BJ (cell line): ENCODE data around the gene FGF1. TPM values are rescaled to one million over a fixed set of nuclear protein-coding genes. Genes with fewer than 3 reads are reported as not detected.

Experiments used
- CTCF ChIA-PET: fragments of 350-600 bp; formaldehyde crosslinking; extraction: SDS; loops from one replicate; lab custom pipeline; 2021; ENCODE audit warnings: antibody characterized with exemption, inconsistent platforms; lab: Yijun Ruan, JAX
- POLR2A ChIA-PET: fragments of 300-600 bp; sonication (Branson Sonifier 250); formaldehyde crosslinking; extraction: SDS; loops from one replicate; lab custom pipeline; 2021; ENCODE audit warnings: antibody characterized with exemption; lab: Charles Lee
- DNase-seq: peaks from one replicate; pipeline ENCODE4 v3.0.0-alpha.2; 2011; ENCODE audit warnings: low read depth
- H3K27me3 ChIP-seq: 2 replicates; pipeline ENCODE4 v1.6.0; 2011; ENCODE audit warnings: low read length; ENCODE audit not compliant: control insufficient read depth, insufficient read depth
- H3K36me3 ChIP-seq: 2 replicates; pipeline ENCODE4 v1.5.1; 2011; ENCODE audit warnings: low read length; ENCODE audit not compliant: control insufficient read depth, insufficient read depth
- H3K4me3 ChIP-seq: 2 replicates; pipeline ENCODE4 v1.5.1; 2011; ENCODE audit warnings: low read depth, mild to moderate bottlenecking, control low read depth, low read length
- polyA plus RNA-seq: library from polyadenylated mRNA; depleted of rRNA; stranded (reverse); fragments of >200 nt; gene quantifications from 2 replicates; pipeline ENCODE4 v1.2.3, GENCODE V29; 2011
- TF ChIP-seq, protein P1 (sequence below): IDR thresholded peaks from 2 replicates; pipeline ENCODE4 v1.5.1; 2011; ENCODE audit warnings: low read depth, mild to moderate bottlenecking, control low read depth, inconsistent platforms, low read length, moderate library complexity; ENCODE audit not compliant: insufficient read depth

The FGF1 gene
- polyA plus RNA-seq, 1 experiment: 14.8 TPM

DNA sequence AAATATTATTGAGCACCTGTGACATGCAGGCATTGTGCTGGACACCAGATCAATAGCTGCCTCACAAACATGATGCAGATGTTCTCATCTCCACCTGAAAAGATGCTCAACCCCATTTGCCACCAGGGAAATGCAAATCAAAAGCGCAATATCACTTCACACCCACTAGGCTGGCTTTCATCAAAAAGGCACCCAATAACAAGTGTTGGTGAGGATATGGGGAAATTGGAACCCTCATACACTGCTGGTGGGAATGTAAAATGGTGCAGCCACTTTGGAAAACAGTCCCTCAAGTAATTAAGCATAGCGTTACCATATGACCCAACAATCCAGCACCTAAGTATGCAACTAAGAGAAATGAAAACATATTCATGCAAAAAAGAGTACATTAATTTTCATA is 24.7 kb downstream of the FGF1 start:
- no peaks in the 10 kb centered on the region for H3K36me3 ChIP-seq
- H3K4me3 ChIP-seq: no peak overlapping the region
- no peaks in the 10 kb centered on the region for H3K27me3 ChIP-seq
- TF ChIP-seq, protein P1, sequence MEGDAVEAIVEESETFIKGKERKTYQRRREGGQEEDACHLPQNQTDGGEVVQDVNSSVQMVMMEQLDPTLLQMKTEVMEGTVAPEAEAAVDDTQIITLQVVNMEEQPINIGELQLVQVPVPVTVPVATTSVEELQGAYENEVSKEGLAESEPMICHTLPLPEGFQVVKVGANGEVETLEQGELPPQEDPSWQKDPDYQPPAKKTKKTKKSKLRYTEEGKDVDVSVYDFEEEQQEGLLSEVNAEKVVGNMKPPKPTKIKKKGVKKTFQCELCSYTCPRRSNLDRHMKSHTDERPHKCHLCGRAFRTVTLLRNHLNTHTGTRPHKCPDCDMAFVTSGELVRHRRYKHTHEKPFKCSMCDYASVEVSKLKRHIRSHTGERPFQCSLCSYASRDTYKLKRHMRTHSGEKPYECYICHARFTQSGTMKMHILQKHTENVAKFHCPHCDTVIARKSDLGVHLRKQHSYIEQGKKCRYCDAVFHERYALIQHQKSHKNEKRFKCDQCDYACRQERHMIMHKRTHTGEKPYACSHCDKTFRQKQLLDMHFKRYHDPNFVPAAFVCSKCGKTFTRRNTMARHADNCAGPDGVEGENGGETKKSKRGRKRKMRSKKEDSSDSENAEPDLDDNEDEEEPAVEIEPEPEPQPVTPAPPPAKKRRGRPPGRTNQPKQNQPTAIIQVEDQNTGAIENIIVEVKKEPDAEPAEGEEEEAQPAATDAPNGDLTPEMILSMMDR: no peak
- ChIA-PET POLR2A (no interaction called here), CTCF (interaction anchor here (2.5 to 12.6 kb wide), 2 partner anchors 38 to 52 kb away, joined by 11 to 385 read pairs; no protein-coding TSS in a partner anchor)
- DNase-seq: no peak

DNA sequence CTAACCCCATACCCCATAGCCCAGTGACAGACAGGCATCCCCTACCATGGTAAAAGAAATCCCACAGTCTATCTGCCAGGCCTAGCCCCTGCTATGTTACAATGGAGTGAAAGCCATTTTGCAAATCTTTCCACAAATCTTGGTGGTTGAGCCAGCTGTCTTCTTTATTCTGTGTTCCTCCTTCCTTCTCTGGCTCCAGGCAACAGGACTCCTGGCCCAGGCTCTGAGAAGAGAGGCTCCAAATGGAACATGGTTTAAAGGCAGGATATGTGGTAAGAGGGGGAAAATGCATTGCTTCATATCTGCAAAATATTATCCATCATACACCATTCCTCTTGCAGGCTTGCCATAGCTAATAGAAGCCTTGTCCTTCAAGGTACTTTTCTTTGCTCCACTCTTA is 25.2 kb downstream of the FGF1 start:
- Histone ChIP-seq H3K4me3 (no peak overlapping the region), H3K36me3 (no peaks in the 10 kb centered on the region), H3K27me3 (no peaks in the 10 kb centered on the region)
- TF ChIP-seq, protein P1: no peak
- CTCF ChIA-PET: interaction anchor here (2.5 to 12.6 kb wide), 2 partner anchors 38 to 53 kb away, joined by 11 to 385 read pairs; no protein-coding TSS in a partner anchor
- POLR2A ChIA-PET: no interaction called here
- DNase-seq: no peak

DNA sequence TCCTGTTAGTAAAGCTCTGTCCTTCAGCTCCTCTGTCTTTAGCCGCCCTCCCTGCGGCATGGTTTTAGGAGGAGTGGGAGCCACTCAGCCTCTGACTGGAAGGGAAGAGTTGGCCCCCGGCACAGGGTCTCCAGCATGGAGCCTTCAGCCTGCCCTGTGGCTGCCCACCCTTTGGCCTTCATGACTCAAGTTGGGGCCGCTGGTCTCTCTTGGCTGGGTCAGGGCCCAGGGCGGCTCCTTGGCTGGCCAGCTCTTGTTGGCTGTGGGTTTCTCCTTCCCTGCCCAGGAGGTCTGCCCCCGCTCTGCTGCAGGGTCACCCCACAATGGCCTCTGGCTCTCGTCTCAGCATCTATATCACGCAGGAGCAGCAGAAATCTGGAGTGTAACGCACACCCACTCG is 25.7 kb downstream of the FGF1 start:
- POLR2A ChIA-PET: no interaction called here
- CTCF ChIA-PET: interaction anchor here (0.7 to 12.6 kb wide), 10 partner anchors 9 to 53 kb away, joined by 3 to 385 read pairs (median 4); no protein-coding TSS in a partner anchor

DNA sequence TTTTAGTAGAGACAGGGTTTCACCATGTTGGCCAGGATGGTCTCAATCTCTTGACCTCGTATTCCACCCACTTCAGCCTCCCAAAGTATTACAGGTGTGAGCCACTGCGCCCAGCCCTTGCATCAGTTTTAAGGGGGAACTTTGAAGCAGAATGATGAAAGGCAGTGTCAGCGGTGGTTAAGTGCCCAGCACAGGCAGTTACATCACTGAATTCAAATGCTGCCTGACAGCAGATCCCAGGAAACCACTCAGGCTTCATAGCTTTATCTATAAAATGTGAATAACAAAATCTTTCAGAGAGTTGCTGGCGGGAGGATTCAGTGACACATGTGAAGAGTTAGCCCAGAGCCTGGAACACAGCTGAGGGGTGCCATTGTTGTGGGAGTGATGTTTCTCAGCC is 26.5 kb downstream of the FGF1 start:
- CTCF ChIA-PET: interaction anchor here (0.7 to 12.6 kb wide), 10 partner anchors 10 to 54 kb away, joined by 3 to 385 read pairs (median 4); no protein-coding TSS in a partner anchor
- Histone ChIP-seq H3K4me3 (no peak overlapping the region), H3K36me3 (no peaks in the 10 kb centered on the region), H3K27me3 (no peaks in the 10 kb centered on the region)
- POLR2A ChIA-PET: no interaction called here
- TF ChIP-seq, protein P1: no peak
- DNase-seq: no peak

More for the DNA sequence above, 25.7 kb downstream of the FGF1 start:
- H3K27me3 ChIP-seq: no peaks in the 10 kb centered on the region
- TF ChIP-seq, protein P1: no peak
- H3K4me3 ChIP-seq: no peak overlapping the region
- no peak for DNase-seq
- no peaks in the 10 kb centered on the region for H3K36me3 ChIP-seq

DNA sequence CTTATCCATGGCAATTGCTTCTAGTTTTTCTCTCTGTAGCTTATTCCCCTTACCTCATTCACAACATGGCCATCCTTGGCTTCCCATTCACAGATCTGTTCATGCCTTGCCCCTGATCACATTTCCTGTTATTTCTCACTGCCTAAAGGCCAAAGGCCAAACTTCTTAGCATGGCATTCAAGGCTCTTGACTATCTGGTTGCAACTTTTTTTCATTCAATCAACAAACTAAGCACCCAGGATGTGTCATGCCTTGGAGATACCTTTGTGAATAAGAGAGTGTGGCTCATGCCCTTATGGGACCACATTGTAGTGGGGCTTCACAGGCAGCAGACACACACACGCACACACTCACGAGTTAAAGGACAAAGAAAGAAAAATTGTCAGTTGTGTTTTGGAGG is 27.6 kb downstream of the FGF1 start:
- ChIA-PET POLR2A (no interaction called here), CTCF (interaction anchor here (2.0 to 12.6 kb wide), 2 partner anchors 41 to 55 kb away, joined by 9 to 385 read pairs; no protein-coding TSS in a partner anchor)
- H3K4me3 ChIP-seq: no peak overlapping the region
- TF ChIP-seq, protein P1: no peak
- no peak for DNase-seq
- no peaks in the 10 kb centered on the region for H3K36me3 ChIP-seq
- no peaks in the 10 kb centered on the region for H3K27me3 ChIP-seq
